GM19239 (cell line): ENCODE data around the gene CA9.

ENCODE experiments used
- DNase-seq: peaks from one replicate; pipeline ENCODE4 v3.0.0; 2011; ENCODE audit warnings: low spot score; ENCODE audit not compliant: insufficient read length
- FAIRE-seq: peaks from 2 replicates; lab custom pipeline; 2011; peaks lifted over from hg19 to GRCh38; lab: Jason Lieb, UNC

CA9 gene

DNA sequence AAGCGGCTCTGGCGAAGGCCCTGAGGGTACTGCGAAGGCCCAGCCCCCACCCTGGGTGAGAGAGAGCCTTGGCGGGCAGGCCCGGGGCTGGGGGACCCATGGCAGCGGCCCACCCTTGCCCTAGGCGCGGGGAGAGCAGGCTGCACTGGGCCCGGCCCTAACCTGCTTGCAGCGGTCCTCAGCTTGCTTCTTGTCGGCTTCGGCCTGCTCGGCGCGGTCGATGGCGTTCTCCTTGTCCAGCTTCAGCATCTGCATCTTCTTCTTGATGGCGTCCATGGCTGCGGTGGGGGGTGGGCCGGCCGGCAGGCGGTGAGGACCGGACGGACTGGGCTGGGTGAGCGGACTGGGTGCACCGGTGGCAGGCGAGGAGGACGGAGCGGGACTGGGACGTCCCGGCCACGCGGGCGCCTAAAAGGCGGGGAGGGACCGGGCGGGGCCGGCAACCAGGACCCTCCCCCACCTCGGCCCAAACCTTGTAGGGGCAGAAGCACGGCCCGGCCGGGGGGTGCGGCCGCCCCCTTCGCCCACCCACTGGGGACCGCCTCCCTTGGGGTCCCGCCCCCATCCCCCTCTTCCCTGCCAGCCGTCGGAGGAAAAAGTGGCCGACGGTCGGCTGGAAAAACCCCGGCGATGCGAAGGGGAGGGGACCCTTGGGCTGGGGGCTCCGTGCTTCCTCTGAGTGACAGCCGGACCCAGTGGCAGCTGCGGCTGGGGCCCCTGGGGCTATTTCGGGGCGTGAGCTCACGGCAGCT is 16.0 kb downstream of the CA9 start, which contains the start of gene TPM2:
TPM2 (minus strand) TSS at position 384 of the 752 bp plus-strand sequence; CDS start at position 276, 108 bp downstream.
- no peak for FAIRE-seq
- DNase-seq, result no peak

DNA sequence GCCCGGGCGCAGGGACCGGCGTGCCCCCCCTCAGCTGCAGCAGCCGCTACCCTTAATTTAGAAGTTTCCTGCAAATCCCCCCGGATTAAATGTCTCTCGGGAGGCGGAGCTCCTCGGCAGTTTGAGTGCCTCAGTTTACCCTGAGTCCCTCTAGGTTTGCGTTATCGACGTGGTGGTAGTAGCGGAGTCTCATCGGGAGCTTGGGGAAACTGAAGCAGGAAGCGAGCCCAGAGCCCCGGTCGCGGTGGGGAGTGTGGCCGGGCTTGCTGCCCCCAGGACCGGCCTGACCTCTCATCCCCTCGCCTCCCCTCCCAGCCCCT is 16.5 kb downstream of the CA9 start:
- peak; percentile 56 for DNase-seq
- no peak for FAIRE-seq

DNA sequence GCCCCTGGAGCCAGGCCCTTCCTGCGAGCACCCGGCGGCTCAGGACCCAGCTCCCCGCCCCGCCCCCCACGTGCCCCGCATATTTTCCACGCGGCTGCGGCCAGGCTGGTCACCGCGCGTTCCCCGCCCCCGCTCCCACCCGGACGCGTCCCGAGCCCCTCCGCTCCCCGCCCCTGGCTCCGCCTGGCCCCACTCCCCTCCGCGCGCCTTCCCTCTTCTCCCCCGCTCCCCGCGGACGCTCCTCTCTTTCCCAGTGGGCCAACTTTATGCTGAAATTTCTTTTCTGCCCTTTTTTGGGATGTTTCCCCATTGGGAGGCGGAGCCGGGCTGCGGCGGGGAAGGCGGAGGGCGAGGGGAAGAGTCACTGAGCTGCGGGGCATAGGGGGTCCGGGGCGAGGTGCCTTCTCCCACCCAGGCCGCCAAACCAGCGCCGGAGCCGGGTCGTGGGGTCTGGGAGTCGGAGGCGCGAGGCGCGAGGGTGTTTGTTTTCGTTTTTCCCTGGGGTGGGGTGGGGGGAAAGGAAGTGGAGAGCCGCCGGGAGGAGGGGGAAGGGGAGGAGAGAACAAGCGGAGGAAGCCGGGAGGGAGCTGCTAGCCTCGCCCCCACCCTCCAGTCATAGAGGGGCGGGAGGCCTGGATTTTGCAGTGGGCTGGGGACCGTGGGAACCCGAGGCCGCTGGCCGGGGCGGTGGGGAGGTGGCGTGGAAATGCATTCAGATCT is 17.0 kb downstream of the CA9 start:
- FAIRE-seq (no peak), DNase-seq (peak; percentile 30)

DNA sequence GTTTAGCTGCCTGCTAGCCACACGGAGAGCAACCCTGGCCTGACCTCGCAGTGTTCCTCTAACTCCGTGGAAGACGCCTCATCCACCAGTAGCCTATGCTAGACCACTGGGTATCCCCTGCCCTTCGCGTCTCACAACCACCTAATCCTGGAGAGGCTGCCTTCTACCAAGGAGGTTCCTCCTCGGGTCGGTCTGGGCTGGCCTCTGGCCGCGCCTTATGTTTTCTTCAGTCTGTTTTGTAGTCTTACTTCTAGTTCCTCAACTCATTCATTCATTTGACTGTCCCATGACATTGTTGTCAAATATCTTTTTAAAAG is 17.6 kb downstream of the CA9 start:
- FAIRE-seq (no peak), DNase-seq (no peak)

DNA sequence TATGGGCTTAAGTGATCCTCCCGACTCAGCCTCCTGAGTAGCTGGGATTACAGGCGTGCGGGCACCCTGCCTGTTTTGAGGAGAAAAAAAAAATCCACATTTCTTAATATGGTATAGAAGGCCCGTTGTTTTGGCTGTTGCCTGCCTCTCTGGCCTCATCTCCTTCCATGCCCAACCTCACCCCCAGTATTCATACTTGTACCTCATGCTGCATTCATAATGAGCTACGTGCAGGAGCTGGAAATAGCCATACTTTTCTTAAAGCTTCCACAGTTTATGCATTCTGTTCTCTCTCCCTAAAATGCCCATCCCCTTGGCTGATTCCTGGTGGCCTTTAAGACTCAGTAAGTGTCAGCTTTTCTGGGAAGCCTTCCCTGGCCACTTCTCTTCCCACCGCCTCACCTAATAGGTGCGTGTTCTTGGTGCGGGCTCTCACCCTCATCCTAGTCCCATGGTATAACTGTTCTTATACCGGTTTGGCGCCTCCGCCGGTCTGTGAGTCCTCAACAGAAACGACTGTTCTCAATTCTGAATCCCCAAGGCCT is 18.1 kb downstream of the CA9 start:
- DNase-seq (no peak), FAIRE-seq (no peak)

DNA sequence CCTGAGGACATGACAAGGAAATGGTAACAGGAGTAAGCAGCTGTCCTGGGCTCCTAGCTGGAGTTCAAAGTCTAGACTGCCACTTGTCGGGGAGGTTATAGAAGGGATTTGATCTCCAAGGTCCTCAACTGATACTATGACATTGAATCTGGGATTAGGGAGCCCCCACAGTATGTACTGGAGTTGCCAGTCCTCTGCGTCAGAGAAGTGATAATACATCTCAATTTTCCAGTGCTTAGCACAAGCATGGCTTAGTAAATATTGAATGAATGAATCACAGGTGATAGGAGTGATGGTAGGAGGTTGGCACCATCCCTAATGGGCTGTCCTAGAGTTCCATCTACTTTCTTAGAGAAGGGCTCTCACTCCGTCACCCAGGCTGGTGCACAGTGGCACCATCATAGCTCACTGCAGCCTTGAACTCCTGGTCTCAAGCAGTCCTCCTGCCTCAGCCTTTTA is 22.2 kb downstream of the CA9 start:
- DNase-seq (no peak), FAIRE-seq (no peak)

DNA sequence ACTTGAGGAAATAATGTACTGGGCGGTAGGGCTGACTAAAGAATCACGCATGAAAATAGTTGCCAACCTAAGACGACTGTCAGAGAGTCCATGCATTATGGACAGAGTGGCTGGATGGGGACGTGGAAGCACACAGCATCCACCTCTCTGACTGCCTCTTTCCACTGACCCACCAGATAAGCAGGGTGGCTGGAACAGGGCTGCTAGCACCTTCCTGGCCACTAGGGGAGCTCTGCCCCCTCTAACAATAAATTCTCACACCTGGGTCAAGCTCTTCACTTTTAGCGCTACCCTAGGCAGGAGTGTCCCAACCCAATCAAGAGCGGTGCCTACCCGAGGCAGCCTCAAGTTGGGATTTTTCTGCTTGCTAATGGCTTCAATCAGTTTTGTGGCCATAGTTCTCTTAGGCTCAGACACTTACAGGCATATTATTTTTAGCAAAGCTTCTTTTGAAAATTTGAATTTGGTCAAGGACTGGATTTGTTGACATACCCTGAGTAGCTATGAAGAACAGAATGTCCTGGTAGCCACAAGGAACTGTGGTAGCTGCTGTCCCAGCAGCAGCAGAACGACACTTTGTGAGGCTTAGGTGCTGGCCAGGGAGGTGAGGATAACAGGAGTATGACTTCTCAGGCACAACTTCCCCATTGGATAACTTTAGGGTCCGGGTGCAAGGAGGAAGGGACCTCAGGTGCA is 22.9 kb downstream of the CA9 start:
- DNase-seq, result peak; percentile 79
- FAIRE-seq, result peak; percentile 87

DNA sequence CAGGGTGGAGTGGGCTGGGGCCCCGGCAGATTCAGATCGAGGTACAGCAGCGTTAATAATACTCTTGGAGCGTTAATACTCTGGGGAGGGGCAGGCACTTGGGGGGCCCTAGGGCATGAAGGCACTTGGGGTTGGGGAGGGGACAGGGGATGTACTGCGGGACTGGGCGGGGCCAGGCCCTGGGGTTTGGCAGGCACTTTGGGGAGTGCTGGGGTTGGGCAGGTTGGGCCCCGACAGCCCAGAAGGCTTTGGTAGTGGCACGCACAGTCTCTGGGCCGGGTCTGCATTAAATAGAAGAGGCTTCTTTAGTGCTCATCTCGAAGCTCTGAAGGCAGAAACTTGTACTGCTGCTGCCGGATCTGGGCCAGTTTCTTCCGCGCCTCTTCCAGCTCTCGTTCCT is 23.8 kb downstream of the CA9 start:
- DNase-seq, result no peak
- FAIRE-seq, result no peak

DNA sequence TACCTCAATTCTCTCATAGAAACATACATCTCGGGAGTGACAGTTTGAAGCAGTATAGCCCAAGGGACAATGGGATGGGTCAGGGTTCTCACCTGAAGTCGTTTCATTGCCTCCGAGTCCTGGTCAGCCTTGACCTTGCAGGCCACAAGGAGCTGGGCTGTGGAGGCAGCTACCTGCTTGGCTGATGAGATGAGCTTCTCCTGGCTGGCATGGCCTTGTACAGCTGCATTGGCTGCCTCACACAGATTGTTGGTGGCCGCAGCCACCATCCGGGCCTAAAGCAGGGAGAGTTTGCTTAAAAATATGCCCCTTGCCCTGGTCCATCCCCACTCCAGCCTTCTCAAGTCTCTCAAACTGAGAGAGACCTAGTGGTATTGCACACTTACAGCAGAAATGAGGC is 24.5 kb downstream of the CA9 start:
- FAIRE-seq (no peak), DNase-seq (no peak)

DNA sequence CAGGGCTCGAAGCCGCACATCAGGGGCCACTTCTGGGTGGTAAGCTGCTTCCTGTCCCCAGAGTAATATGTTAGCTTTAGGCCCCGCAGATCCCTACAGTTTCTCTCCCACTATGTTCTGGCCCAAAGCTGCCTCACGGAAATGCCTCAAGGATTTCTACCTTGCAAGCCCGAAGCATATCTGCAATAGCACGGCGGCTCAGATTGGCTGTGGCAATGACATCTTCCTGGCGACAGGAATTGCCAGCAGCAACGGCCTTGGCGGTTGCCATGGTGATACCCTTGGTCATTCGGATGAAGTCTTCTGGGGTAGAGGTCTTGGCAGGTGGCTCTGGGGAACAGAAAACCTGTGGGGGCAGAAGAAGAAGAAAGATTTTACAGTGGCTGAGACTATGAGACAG is 26.3 kb downstream of the CA9 start:
- FAIRE-seq (no peak), DNase-seq (no peak)

DNA sequence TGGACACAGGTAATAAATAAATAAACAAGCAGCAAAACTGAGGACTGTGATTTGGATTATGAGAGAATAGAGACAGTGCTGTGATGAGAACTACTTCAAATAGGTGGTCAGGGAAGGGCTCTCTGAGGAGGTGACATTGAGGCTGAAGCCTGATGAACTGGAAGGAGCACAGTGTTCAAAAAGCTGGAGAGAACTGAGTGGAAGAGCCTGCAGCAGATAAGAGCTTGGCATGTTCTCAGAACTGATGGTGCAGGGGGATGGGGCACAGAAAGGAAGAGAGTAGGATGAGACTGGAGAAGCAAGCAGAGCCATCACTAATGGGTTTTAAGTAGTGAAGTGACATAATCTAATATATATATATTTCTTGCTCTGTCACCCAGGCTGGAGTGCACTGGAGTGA is 27.2 kb downstream of the CA9 start:
- FAIRE-seq (no peak), DNase-seq (no peak)

DNA sequence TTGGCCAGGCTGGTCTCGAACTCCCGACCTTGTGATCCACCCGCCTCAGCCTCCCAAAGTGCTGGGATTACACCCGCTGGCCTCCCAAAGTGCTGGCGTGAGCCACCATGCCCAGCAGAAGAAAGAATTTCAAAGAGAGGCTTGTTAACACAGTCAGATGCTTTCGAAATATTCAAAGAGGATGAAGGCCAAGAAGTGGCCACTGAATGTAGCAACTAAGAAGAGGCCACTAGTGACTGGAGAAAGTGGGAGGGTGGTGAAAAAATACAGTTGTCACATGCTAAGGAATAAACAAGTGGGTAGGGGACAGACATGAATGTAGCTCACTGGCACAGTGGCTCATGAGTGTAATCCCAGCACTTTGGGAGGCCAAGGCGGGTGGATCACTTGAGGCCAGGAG is 29.0 kb downstream of the CA9 start:
- no peak for DNase-seq
- FAIRE-seq, result no peak

DNA sequence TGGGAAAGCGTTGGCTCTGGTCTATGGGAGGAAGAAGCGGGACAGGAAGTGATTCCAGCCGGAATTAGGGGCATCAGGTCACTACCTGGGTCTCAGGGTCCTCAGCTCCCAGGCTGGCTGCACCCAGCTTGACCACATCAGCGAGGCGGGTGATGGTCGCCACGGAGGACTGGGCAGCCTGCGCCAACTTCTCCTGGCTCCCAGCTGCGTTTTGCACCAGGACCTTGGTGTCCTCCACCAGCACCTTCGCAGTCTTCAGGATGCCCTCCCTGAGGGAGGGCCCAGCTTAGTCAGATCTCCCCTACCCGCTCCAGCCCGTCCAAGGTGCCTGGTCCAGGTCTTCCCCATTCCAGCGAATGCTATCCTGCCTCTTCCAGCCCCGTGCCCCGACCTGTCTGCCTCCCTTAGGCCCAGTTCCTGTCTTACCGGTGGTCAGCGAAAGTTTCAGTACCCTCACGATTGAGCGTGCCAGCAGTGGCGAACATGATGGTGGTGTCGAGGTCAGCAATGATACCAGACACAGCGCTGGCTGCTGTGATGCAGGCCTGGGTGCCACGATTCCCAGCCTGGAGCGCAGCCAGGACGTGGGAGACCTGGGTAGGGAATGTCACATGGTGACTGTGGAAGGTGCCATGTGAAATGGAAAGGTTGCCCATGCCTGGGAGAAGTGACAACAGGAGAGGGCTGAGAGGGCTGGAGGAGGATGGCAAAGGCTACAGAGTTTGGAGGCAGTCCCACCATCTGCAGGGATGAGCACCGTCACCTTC is 30.4 kb downstream of the CA9 start:
- DNase-seq (no peak), FAIRE-seq (no peak)

DNA sequence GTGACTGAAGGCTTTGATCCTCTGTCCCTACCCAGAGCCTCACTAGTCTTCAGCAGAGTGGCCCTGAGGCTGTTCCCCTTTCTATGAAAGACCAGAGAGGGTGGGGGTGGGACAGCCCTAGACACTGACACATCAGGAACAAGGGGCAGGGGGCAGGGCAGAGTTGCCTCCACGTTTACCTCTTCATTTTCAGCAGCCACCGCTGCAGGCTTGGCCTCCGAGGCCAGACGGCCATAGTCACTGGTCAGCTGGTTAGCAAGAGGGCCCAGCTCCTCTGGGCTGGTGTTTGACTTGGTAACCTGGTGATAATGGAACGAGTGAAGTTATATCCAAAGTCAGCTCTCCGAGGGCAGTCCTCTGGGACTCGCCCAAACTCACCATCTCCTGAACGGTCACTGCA is 31.6 kb downstream of the CA9 start:
- FAIRE-seq (no peak), DNase-seq (no peak)

DNA sequence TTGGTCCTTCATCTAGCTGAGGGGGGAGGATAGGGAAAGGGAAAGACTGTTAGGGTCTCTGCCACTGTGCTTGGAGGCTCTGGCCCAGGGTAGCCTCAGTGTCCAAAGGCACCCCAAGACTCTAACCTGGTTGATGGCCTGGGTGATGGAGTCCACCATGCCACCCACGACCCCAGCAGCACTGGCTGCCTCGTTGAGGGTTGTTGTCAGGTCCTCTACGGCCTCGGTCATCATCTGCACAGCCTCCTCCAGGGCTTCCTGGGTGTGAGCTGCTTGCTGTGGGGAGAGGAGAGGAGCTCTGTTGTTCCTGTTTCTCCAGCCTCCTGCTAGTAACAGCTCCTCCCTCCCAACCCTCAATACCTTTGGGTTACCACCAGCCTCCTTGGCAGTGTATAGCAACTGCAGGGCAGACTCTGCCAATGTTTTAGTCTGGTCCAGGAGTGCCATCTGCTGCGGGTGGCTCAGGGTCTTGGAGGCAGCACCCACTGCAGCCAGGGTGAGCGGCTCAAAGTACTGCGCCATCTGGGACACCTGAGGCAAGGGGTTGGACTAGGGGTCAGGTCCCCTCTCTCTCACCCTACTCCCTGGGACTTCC is 32.2 kb downstream of the CA9 start:
- no peak for FAIRE-seq
- no peak for DNase-seq

DNA sequence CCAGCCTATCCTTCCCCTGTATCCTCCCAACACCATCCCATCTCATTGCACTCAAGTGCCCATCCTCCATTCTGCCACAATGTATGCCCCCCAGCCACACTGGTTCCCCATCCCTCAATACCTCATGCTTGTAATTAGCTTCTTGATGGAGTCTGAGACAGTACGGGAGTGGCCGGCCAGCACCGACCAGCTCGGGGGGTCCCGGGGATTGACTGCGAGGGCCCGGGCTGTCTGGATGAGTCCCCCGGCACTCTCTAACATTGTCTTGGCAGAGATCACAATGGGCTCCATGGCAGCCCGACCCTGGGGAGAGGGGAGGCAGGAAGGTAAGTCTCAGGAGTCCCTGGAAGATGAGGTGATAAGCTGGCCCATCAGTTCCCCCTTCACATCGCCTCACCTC is 33.2 kb downstream of the CA9 start:
- FAIRE-seq, result no peak

DNA sequence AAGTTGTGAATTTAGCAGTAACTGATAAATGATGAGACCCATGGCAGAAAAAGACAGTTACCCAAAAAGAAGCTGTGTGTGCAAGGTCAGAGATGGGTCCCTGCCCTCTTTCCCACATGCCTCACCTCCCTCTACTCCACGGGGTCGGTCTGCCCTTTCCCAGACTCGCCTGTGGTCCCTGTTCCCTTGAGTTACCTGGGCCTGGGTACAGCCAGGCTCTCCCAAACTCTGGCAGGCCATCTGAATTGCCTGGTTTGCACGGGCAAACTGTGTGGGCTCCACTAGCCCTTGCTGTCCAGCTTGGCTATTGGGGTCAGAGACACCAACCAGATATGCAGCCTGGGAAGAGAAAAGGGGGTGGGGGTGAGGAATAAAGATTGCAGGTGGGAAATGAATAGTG is 34.4 kb downstream of the CA9 start:
- FAIRE-seq (no peak), DNase-seq (no peak)

More for the DNA sequence above, 33.2 kb downstream of the CA9 start:
- no peak for DNase-seq

DNA sequence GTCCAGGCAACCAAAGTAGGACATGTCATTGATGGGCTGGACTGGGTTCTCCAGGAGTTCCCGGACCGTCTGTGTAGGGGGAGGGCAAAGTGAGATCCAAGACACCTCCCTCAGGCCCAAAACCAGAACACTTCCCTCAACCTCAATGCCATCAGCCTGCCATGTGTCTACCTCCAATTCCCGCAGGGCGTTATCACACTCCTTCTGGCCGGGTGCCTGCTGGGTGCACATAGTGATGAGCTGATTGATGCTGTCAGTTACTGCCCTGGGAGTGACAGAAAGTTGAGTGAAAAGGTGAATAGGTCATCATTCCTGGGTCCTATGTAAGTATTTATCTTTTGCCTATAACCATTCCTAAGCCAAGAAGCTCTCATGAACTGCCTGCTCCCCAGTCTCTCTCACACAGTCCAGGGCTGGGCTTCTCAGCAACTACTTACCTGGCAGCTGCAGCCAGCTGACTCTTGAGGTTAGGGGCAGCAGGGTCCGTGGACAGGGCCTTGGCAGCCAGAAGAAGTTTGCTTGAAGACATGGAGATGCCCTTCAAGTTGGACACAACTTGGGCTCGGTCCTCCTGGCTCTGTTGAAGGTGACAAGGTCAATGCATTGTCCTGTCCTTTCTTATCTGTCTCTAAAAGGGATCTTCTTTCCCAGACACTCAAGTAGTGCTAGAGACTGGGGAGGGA is 37.2 kb downstream of the CA9 start:
- DNase-seq (no peak), FAIRE-seq (no peak)
